Stimulated activated CD4-positive, alpha-beta T cell treated with anti-CD3 and anti-CD28 coated beads, Interleukin-2, amount 100 ng/mL, for 48 hours (primary cell): ENCODE measurements around the gene C22orf42.
A peak's percentile ranks its signal among the peaks of the same experiment; 100 is the strongest.
"Not testable (repeated sequence)": the region's sequence is repeated elsewhere in the genome, so short reads cannot be mapped to it uniquely, and the experiment has no call there.

Experiments
- DNase-seq, 2 donors: peaks; one replicate each; pipeline ENCODE4 v3.0.0-alpha.2; 2020

The C22orf42 gene

GRCh38 chr22:32158712-32159533, at the start of gene C22orf42:
Gene C22orf42 (minus strand): TSS chr22:32159303. CDS start chr22:32159215, 88 bp downstream.
- no peak for DNase-seq

- no peak for DNase-seq
Observed at GRCh38 chr22:32208681-32209080, 49.6 kb upstream of the C22orf42 start.

- DNase-seq = no peak
Observed at GRCh38 chr22:32207971-32208480, 48.9 kb upstream of the C22orf42 start.

- no peak for DNase-seq
Observed at GRCh38 chr22:32206774-32207758, 48.0 kb upstream of the C22orf42 start.

- no peak for DNase-seq
Observed at GRCh38 chr22:32205974-32206773, 47.1 kb upstream of the C22orf42 start.

- DNase-seq = no peak
Observed at GRCh38 chr22:32204856-32205722, 46.0 kb upstream of the C22orf42 start, which contains the start of gene RFPL2. Gene RFPL2 (minus strand): TSS chr22:32205073. CDS start chr22:32202451, 2,622 bp downstream.

- DNase-seq = no peak
Observed at GRCh38 chr22:32204040-32204855, 45.1 kb upstream of the C22orf42 start.

- DNase-seq = no peak
Observed at GRCh38 chr22:32203181-32204039, 44.3 kb upstream of the C22orf42 start.

- peak in 1 of 2 donors; percentile 25 for DNase-seq
Observed at GRCh38 chr22:32202539-32203180, 43.6 kb upstream of the C22orf42 start.

GRCh38 chr22:32202161-32202538, 43.0 kb upstream of the C22orf42 start:
- no peak for DNase-seq

GRCh38 chr22:32200752-32201151, 41.6 kb upstream of the C22orf42 start:
- DNase-seq = no peak

GRCh38 chr22:32199961-32200360, 40.9 kb upstream of the C22orf42 start:
- no peak for DNase-seq

GRCh38 chr22:32199341-32199740, 40.2 kb upstream of the C22orf42 start:
- DNase-seq = no peak

- not testable (repeated sequence) for DNase-seq
Observed at GRCh38 chr22:32197553-32198226, 38.6 kb upstream of the C22orf42 start.

GRCh38 chr22:32195900-32196299, 36.8 kb upstream of the C22orf42 start:
- not testable (repeated sequence) for DNase-seq

GRCh38 chr22:32193346-32193745, 34.2 kb upstream of the C22orf42 start:
- not testable (repeated sequence) for DNase-seq

GRCh38 chr22:32191021-32191420, 31.9 kb upstream of the C22orf42 start:
- not testable (repeated sequence) for DNase-seq

GRCh38 chr22:32185821-32186220, 26.7 kb upstream of the C22orf42 start:
- DNase-seq = no peak
